GM19099 (cell line): ENCODE data around the gene TRMT11.

Source experiments
- POLR2A ChIP-seq: IDR thresholded peaks from 3 replicates; pipeline ENCODE4 v1.6.1; 2011; ENCODE audit warnings: low read depth; ENCODE audit not compliant: insufficient read length; ENCODE audit errors: extremely low read depth

The TRMT11 gene

DNA sequence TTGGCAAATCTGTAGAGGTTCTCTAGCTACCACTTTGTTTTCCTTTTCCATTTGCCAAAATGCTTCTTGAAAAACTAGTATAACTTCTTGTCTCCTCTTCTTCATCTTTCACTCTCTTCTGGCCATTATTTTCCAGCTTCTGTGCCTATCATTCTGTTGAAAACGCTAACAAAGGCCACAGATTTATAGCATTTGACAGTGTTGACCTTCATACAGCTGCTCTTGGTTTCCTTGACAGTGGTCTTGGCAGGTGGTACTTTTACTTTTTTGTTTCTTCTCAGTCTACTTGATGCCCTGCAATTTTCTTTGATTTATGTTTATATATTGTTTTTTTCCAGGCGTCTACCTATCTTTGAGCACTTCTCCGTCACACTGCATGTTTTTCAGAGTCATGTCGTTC lies 23.7 kb downstream of the TRMT11 start:
- TF ChIP-seq POLR2A = no peak

DNA sequence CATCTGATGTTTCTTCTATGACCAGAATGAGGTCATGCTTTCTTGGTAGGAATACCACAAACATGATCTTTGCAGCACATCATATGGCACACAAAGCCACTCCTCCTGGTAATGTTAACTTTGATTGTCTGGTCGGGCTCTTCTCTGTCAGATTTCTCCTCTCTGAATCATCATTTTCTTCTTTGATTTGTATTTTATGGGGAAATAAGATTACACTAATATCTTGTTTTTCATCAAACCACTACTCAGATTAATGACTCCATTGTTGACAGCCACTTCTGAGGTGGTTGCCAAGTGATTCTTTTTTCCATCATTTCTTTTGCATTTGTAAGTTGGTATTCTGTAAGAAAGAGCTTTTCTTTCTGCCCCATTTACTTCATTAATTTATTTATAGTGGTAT lies 29.5 kb downstream of the TRMT11 start:
- TF ChIP-seq POLR2A = no peak

DNA sequence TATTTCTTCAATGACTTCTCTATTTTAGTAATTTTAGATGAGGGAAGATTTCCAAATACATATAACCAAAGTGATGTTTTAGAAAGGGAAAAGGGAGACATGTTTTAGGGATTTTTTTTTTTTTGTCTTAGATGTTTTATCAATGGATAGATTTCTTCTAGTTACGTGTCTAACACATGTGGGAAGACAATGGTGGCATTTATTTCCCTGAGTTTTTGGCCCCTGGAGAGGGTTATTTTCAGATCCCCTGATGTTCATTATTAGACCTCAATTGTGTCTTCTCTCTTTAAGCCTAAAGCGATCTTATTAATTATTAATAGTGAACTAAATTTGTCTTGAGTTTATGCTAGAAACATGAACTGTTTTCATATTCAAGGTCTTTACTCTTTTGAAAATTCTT lies 30.3 kb downstream of the TRMT11 start:
- TF ChIP-seq POLR2A = no peak

DNA sequence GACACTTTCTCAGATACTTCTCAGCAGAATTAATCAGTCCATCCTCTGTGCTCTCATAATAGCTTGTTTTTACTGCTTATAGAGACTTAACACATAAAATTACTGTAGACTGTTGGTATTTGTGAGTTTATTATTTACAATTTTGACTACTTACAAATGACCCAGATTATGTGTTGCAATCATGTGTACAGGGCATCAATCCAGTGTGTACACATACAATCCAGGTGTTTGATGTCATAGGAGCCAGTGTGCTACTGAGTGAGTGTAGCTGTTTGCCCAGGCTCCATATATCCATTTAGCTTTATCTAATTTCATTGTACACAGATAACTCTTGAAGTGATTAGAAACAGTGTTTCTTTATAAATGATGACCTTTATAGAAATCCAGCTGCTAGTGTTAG lies 31.3 kb downstream of the TRMT11 start:
- no peak for TF ChIP-seq POLR2A

DNA sequence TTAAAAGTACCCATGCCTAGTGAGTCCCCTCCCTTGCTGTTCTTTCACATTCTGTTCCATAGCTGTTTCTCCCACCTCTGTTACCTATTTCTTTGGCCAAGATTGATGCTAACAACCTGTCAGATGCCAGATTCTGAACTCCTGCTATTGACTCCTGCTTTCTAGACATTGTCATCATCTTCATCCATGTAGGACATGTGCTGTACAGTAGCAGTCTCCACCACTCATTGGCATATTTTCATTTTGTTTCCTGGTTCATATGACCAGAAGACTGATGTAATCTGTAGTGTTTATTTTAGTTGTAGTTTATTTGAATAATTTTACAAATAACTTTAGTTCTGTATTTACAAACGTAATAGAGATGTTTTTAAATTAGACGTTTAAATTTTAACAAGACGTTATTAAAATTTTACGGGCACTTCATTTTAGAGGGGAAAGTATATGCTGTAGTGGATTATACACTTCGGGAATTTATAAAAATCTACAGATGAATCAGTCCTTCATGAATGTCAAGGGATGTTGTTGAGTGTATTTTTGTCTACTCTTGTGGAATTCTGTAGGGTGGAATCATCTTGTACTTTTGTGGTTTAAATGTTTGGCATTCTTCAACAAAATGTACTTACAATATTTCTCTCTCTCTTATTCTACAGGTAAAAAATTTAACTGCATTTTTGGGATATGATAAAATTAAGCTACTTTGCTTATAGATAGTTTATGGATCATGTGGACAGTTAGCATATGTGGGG lies 34.1 kb downstream of the TRMT11 start:
- TF ChIP-seq POLR2A = no peak

DNA sequence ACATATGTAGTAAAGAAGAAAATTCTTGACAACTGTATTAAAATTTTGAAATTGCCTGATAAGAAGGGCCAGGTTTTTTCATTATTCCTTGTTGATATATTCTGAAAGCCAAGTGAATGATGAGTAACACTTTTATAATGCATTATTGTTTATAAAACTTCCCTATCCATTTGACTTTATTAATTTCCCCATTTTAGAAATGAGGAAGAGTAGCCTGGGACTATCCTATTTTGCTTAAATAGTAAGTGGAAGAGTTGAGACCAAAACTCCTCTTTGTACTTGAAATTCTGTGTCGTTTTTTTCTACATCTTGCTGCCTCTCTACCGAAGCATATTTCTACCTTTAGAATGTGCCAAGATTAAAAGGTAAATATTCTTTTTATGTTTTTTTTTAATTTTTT lies 39.7 kb downstream of the TRMT11 start:
- no peak for TF ChIP-seq POLR2A

DNA sequence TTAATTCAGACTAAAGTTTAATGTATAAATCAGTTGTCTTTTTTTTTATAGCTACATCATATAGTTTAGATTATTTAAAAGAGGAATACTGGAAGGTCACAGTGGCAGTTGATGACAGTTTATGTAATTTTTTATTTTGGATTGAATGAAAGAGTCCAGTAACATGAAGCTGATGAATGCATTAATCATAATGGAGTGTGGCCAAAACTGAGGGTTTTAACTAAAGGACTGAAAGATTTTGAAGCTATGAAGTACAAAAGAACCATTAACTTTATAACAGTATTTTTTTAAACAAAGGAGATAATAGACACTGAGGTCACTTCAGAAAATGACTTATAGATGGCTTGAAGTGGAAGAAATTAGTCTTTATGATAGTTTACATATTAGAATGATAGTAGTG lies 41.3 kb downstream of the TRMT11 start:
- no peak for TF ChIP-seq POLR2A

DNA sequence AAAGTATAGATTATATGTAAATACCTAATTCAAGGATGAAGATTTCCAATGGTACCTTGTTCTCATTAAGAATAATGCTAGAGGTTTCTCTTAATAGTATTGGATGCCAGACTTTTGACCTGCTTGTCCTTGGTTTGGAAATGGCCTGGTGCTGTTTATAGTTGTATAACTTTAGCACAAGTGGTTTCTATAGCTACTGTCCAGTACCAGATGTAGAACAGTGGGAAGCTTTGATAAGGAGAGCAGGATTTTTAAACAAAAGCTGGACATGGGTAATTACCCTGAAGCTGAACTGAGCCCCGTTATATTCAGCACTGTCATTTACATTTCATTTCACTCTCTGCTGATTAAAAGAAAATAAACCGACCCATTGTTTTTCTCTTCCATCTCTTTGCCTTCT lies 43.7 kb downstream of the TRMT11 start:
- TF ChIP-seq POLR2A = no peak

DNA sequence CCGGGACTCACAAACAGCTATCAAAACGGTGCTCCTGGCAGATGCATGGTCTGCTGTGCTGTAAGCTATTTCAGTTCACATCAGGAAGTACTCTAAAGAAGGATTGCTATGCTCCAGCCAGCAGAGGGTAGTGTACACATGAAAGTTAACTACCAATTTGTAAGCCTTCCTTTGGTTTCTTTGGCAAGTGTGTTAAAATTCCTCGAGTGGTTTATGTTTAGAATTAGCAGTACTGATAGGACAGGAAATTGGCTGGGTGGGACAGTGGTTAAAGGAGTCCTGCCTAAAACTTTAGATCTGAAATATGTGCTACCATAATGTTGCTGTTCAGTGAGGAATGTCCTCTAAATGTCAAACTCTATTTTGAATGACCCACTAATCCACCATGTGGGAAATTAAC lies 47.4 kb downstream of the TRMT11 start:
- no peak for TF ChIP-seq POLR2A

DNA sequence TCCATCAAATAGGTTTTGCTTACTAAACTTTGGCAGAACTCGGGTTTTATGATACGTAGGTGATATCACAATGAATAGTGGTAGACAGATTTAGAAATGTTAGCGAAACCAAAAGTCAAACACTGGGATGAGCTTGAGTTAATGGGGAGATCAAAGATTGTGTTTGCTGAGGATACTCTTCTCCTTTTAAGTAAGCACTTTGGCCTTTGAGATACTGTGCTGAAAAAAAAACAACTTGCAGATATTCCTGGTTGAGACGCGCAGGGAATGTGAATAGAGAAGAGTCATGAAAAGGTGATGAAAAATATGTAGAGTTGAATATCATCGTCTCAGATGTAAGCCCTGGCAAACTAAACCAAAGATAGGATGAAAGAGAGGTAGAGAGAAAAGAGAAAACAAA lies 48.3 kb downstream of the TRMT11 start:
- no peak for TF ChIP-seq POLR2A

DNA sequence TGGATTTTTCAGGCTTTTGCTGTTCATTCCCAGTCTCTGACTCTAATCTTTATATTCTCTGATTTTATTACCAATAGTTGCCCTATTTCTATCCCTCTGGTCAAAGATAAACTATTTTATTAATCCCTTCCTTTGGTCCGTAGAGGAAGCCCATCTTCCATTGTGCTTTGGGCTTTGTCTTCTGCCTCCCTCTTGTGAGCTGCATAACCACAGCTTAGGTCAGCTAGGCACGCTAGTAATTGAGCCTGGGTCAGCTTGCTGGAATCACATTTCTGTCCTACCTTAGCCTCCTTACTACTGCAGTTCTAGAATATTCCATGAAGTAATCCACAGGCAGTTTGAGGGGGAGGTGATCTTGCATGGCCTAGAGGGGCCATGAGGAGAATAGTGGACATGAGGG lies 49.4 kb downstream of the TRMT11 start:
- TF ChIP-seq POLR2A = no peak

DNA sequence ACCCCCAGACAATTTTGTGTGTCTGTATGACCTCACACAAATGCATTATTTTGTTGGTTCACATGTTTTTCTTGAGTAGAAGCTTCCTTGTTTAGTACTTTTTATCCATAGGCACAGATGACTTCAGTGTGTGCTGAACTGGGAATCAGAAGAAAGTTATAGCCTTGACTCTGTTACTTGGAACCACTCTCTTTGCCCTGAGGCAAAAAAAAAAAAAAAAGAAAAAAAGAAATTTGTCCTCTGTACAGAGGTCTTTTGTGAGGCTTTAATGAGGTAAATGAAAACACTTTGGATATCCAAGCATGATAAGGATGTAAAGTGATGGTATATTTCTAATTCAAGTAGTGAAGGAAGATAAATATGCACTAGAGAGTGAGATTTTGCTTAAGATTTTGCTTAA lies 51.9 kb downstream of the TRMT11 start:
- TF ChIP-seq POLR2A = no peak

DNA sequence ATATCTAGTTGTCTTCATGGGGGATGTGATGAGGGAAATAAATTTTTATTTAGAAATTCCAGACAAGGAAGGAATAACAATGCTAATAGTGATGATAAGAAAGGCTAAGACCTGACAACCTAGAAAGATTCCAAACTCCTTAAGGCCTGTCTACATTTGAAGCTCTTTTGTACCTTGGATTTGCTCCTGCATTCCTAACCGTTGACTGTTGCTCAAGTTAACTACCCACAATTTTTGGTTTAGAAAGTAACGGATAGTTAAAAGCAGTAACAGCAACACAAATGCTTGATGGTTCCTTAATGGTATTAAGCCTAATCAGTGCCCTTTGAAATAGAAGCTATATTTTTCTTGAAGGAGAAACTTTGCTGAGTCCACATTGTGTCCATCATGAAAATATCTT lies 52.9 kb downstream of the TRMT11 start:
- TF ChIP-seq POLR2A = no peak

DNA sequence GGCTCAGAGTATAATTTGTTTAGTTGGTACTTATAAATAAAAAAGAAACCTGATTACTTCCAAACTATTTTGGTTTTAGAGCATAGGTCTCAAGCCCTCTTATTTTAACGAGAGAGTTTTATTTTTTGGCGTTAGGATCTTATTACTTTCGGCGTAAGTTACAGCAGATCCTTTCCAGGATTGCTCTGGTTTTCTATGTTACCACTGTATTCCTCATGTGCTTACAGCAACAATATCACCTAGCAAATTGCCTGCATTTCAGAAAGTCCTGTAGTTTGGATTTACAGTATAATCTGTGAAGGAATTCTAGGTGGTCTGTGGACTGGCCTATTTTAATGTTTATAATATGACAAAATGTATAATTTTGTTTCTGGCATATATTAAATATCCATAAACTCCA lies 54.1 kb downstream of the TRMT11 start:
- no peak for TF ChIP-seq POLR2A

DNA sequence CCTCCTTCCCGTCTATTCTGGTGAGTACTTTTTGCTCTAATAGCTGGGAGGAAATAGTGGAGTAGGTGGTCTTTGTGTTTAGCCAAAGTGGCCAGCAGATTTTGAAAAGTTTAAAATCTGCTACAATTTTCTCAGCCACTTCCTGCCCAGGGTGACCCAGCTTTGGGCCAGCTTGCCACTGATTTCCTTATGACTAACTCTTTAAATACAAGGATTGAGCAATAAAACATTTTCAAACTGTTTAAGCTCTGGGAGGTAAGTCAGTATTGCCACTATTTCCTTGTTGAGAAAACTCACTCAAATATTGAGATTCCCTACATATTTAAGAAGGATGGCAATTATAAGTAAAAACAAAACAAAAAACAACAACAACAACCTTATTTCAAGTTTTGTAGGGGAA lies 54.5 kb downstream of the TRMT11 start:
- TF ChIP-seq POLR2A = no peak

DNA sequence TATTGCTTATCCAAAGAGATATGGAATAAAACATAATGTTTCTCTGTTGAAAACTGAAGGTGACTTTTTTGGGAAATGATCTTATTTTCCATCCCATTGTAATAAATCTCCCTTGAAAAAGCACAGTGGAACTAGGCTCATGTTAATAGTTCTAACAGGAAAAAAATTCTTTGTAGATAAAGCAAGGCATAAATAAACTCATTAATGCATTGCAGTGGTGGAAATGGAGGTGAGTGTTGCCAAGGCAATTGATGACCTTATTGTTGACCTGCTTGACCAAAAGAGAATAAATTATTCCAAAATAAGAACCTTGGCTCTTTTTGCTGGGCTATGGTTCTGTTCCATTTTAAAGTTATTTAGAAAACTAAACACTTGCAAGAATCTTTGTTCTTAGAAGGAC lies 55.2 kb downstream of the TRMT11 start:
- TF ChIP-seq POLR2A = no peak

DNA sequence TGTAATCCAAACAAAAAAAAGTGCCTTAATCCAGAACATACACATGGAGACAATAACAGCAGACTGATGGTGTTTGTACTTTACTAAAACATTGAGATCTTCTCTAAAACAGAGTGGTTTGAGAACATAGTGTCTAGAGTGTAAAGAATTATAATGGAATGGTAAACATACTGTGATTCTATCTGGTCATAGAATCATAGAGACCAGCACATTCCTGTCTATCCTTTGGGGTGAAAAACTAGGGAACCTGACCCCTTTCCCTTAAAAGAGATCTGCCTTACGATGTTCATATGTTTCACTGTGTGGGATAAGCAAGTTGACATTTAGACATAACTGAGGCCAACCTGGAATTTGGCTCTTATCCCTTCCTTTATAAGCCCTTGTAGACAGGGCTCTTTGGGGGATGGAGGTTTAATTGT lies 55.7 kb downstream of the TRMT11 start:
- no peak for TF ChIP-seq POLR2A

DNA sequence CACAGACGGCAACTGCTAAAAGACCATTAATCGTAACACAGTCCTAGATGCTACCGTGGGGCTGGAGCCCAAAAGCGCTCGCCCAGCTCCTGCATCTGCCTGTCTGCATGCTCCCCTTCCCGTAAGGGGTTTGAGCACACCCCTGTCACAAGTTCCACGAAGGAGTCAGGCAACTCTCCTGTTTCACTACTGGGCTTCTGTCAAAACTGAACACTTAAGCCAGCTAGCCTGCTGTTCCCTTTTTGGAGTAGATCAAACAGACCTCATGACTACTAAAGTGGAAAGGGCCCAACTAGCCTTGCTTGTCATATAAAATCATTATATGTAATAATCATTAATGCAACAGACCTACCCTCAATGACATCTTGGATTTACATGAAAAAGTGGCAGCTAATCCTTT lies 61.3 kb downstream of the TRMT11 start:
- TF ChIP-seq POLR2A = no peak

DNA sequence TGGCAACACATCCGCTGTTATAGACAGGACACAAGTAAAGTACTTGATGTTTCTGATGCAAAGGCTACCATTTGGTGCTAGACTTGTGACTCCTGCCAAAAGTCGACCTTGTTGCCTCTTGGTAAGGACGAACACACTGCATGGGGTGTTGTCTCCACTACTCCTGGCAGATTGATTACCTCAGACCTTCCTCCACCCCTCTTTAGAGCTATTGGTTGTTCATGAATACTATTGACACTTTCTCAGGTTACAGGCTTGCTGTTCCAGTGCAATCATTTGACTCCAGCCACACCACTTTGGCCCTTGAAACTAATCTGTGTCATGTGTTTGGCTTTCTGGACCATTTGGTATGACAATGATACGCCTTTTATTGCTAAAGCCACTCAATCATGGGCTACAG lies 62.3 kb downstream of the TRMT11 start:
- no peak for TF ChIP-seq POLR2A
